HCT116 (cell line): ENCODE data around the gene SYNE1. TPM values are rescaled to one million over a fixed set of nuclear protein-coding genes. Genes with fewer than 3 reads are reported as not detected.

Experiments
- ATAC-seq: fragments of 200-7000 bp; cut with Tn5 transposase; 2 replicates; pipeline ENCODE4 v1.9.1; 2020; ENCODE audit warnings: mild to moderate bottlenecking, moderate library complexity
- BruUV-seq: library from RNA; stranded (reverse); fragments of 400-500 nt; replicated peaks from 2 replicates; lab custom pipeline; 2021; lab: Mats Ljungman, UMichigan
- CTCF ChIA-PET: fragments of 300-600 bp; sonication (Branson Sonifier 250); formaldehyde crosslinking; loops from one replicate; lab custom pipeline; 2021; ENCODE audit warnings: antibody characterized with exemption; lab: Charles Lee
- POLR2A ChIA-PET: fragments of 300-600, 350-600 bp; sonication (Branson Sonifier 250); formaldehyde crosslinking; loops from one replicate; lab custom pipeline; 2021; ENCODE audit warnings: antibody characterized with exemption; lab: Charles Lee
- RAD21 ChIA-PET, 2 experiments: fragments of 300-600 bp; sonication (Branson Sonifier 250); formaldehyde crosslinking; loops; one replicate each; lab custom pipeline; 2023; ENCODE audit warnings: low total read pairs in 2 of 2; ENCODE audit not compliant: uncharacterized antibody in 2 of 2, unreplicated experiment in 2 of 2, low non-redundant PET in 1 of 2; lab: Charles Lee
- DNase-seq: peaks from one replicate; pipeline ENCODE4 v3.0.0-alpha.2; 2010; ENCODE audit warnings: low read depth, low spot score
- H2AFZ ChIP-seq: fragments of 200-600 bp; shearing (Covaris generic), sonication (generic); 2 replicates; pipeline ENCODE4 v1.6.1; 2017; ENCODE audit warnings: low read depth, mixed run types, mixed read lengths, antibody characterized with exemption, low read length; ENCODE audit not compliant: poor library complexity, severe bottlenecking
- H3K27ac ChIP-seq: 2 replicates; pipeline ENCODE4 v1.5.1; 2012; ENCODE audit warnings: low read depth, low read length
- H3K27me3 ChIP-seq: fragments of 200-600 bp; sonication (generic); 2 replicates; pipeline ENCODE4 v1.6.1; 2016; ENCODE audit warnings: mixed run types, low read length, mixed read lengths; ENCODE audit not compliant: insufficient read depth
- H3K36me3 ChIP-seq, 2 experiments: fragments of 200-500 bp in 1 of 2; fragments of 200-600 bp in 1 of 2; sonication (Bioruptor generic) in 1 of 2; sonication (generic) in 1 of 2; 2 replicates each; pipeline versions ENCODE4 v1.5.1 to v1.6.1; 2014 to 2016; ENCODE audit warnings: low read length in 2 of 2, inconsistent platforms in 1 of 2, mixed read lengths in 1 of 2, mixed run types in 1 of 2; ENCODE audit not compliant: insufficient read depth in 2 of 2, control insufficient read depth in 1 of 2
- H3K4me1 ChIP-seq, 2 experiments: fragments of 200-600 bp in 1 of 2; sonication (generic) in 1 of 2; 2 replicates each; pipeline versions ENCODE4 v1.5.1 to v1.6.1; 2012 to 2017; ENCODE audit warnings: low read length in 2 of 2, inconsistent platforms in 1 of 2, mild to moderate bottlenecking in 1 of 2, mixed read lengths in 1 of 2, mixed run types in 1 of 2, moderate library complexity in 1 of 2; ENCODE audit not compliant: insufficient read depth in 2 of 2, control insufficient read depth in 1 of 2
- H3K4me2 ChIP-seq: fragments of 200-600 bp; sonication (generic); 2 replicates; pipeline ENCODE4 v1.6.1; 2017; ENCODE audit warnings: mixed run types, low read length, mixed read lengths
- H3K4me3 ChIP-seq, 2 experiments: fragments of 200-600 bp in 1 of 2; sonication (generic) in 1 of 2; replicated peaks in 1 of 2; 2 replicates each; pipeline ENCODE4 v1.5.1; 2011 to 2016; ENCODE audit warnings: low read length in 2 of 2, control low read depth in 1 of 2, low read depth in 1 of 2, mild to moderate bottlenecking in 1 of 2, mixed read lengths in 1 of 2, mixed run types in 1 of 2
- H3K79me2 ChIP-seq: fragments of 200-600 bp; sonication (generic); 2 replicates; pipeline ENCODE4 v1.6.1; 2017; ENCODE audit warnings: mild to moderate bottlenecking, mixed run types, low read length, moderate library complexity, mixed read lengths; ENCODE audit not compliant: insufficient read depth
- H3K9ac ChIP-seq: fragments of 200-600 bp; sonication (generic); 2 replicates; pipeline ENCODE4 v1.6.1; 2016; ENCODE audit warnings: low read length, mixed read lengths
- H3K9me2 ChIP-seq: fragments of 200-600 bp; sonication (generic), shearing (Covaris generic); 2 replicates; pipeline ENCODE4 v1.6.1; 2017; ENCODE audit warnings: mixed run types, mild to moderate bottlenecking, moderate library complexity; ENCODE audit not compliant: insufficient read depth
- H3K9me3 ChIP-seq, 2 experiments: fragments of 200-500 bp in 1 of 2; fragments of 200-600 bp in 1 of 2; sonication (Bioruptor generic) in 1 of 2; sonication (generic) in 1 of 2; 2 replicates each; pipeline ENCODE4 v1.6.1; 2014 to 2017; ENCODE audit warnings: low read length in 2 of 2, mixed read lengths in 2 of 2, inconsistent platforms in 1 of 2, low read depth in 1 of 2, mild to moderate bottlenecking in 1 of 2, mixed run types in 1 of 2, moderate library complexity in 1 of 2; ENCODE audit not compliant: control insufficient read depth in 1 of 2, insufficient read depth in 1 of 2
- H4K20me1 ChIP-seq: fragments of 200-600 bp; sonication (generic), shearing (Covaris generic); 2 replicates; pipeline ENCODE4 v1.6.1; 2017; ENCODE audit warnings: mixed run types, mild to moderate bottlenecking, moderate library complexity; ENCODE audit not compliant: insufficient read depth
- CBX3 ChIP-seq: IDR thresholded peaks from 2 replicates; pipeline ENCODE4 v1.6.1; 2012; ENCODE audit warnings: low read depth
- FOSL1 ChIP-seq: IDR thresholded peaks from 2 replicates; pipeline ENCODE4 v1.6.1; 2012; ENCODE audit warnings: low read depth
- JUND ChIP-seq: IDR thresholded peaks from 2 replicates; pipeline ENCODE4 v1.6.1; 2012
- POLR2A ChIP-seq: IDR thresholded peaks from 2 replicates; pipeline ENCODE4 v1.7.0; 2011; ENCODE audit warnings: borderline replicate concordance; ENCODE audit not compliant: insufficient read depth, insufficient read length; ENCODE audit errors: extremely low read depth
- SIN3A ChIP-seq: IDR thresholded peaks from 2 replicates; pipeline ENCODE4 v1.6.1; 2012; ENCODE audit warnings: low read depth
- SRF ChIP-seq: IDR thresholded peaks from 2 replicates; pipeline ENCODE4 v1.6.1; 2012; ENCODE audit warnings: low read depth
- YY1 ChIP-seq: IDR thresholded peaks from 2 replicates; pipeline ENCODE4 v1.6.1; 2011; ENCODE audit warnings: low read length, low read depth, moderate library complexity, mild to moderate bottlenecking; ENCODE audit not compliant: insufficient replicate concordance; ENCODE audit errors: extremely low read depth
- intact Hi-C: fragments of 100-400 bp; cut with micrococcal nuclease; formaldehyde crosslinking; loops from 2 replicates; pipeline ENCODE4 v1.10.0; 2022
- total RNA-seq: library from RNA; stranded (reverse); gene quantifications from one replicate; pipeline ENCODE4 v1.2.1, GENCODE V29; 2021; ENCODE audit not compliant: unreplicated experiment
- TF ChIP-seq, protein P1 (sequence below): IDR thresholded peaks from 2 replicates; pipeline ENCODE4 v1.6.1; 2012; ENCODE audit warnings: low read depth

SYNE1 gene
- total RNA-seq, 1 experiment from 2014 or later, result 5.4 TPM

DNA sequence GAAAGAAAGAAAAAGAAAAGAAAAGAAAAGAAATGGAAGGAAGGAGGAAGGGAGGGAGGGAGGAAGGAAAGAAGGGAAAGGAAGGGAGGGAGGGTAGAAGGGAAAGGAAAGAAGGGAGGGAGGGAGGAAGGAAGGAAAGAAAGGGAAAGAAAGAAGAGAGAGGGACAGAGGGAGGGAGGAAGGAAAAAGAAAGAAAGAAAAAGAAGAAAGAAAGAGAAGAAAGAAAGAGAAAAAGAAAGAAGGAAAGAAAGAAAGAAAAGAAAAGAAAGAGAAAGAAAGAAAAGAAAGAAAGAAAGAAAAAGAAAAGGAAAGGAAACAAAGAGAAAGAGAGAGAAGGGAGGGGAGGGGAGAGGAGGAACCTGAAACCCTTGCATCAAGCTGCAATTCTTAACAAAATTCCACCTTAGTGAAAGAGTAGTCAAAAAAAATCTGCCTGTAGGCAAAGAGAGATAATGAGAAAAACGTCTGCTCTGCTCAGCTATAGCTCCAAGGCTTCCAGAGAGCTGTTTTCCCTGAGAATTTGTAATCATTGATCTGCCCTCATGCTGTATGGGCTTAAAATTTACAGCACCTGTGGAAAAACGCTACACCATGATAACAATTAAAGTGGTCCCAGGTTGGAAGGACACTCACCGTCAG, 43.8 kb upstream of the SYNE1 start:
- Histone ChIP-seq H3K9ac (no peak overlapping the region), H3K9me3 (no peaks in the 10 kb centered on the region), H3K27me3 (no peaks in the 10 kb centered on the region; the same call in 1 of the 2 replicates), H3K36me3 (no peaks in the 10 kb centered on the region), H2AFZ (no peak overlapping the region), H3K4me1 (no peaks in the 10 kb centered on the region), H3K79me2 (no peaks in the 10 kb centered on the region), H4K20me1 (no peaks in the 10 kb centered on the region), H3K4me2 (no peak overlapping the region), H3K4me3 (no peak overlapping the region), H3K27ac (no peak overlapping the region), H3K9me2 (no peaks in the 10 kb centered on the region)
- ATAC-seq (no peak), DNase-seq (no peak)
- intact Hi-C loops, result no loop called here
- POLR2A ChIA-PET, result no interaction called here
- CTCF ChIA-PET, result no interaction called here
- RAD21 ChIA-PET, result no interaction called here
- no peak for TF ChIP-seq POLR2A
- no peak for TF ChIP-seq YY1
- TF ChIP-seq SIN3A, result no peak
- TF ChIP-seq FOSL1, result no peak
- TF ChIP-seq, protein P1, sequence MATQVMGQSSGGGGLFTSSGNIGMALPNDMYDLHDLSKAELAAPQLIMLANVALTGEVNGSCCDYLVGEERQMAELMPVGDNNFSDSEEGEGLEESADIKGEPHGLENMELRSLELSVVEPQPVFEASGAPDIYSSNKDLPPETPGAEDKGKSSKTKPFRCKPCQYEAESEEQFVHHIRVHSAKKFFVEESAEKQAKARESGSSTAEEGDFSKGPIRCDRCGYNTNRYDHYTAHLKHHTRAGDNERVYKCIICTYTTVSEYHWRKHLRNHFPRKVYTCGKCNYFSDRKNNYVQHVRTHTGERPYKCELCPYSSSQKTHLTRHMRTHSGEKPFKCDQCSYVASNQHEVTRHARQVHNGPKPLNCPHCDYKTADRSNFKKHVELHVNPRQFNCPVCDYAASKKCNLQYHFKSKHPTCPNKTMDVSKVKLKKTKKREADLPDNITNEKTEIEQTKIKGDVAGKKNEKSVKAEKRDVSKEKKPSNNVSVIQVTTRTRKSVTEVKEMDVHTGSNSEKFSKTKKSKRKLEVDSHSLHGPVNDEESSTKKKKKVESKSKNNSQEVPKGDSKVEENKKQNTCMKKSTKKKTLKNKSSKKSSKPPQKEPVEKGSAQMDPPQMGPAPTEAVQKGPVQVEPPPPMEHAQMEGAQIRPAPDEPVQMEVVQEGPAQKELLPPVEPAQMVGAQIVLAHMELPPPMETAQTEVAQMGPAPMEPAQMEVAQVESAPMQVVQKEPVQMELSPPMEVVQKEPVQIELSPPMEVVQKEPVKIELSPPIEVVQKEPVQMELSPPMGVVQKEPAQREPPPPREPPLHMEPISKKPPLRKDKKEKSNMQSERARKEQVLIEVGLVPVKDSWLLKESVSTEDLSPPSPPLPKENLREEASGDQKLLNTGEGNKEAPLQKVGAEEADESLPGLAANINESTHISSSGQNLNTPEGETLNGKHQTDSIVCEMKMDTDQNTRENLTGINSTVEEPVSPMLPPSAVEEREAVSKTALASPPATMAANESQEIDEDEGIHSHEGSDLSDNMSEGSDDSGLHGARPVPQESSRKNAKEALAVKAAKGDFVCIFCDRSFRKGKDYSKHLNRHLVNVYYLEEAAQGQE, result no peak
- no peak for TF ChIP-seq JUND
- TF ChIP-seq SRF, result no peak
- TF ChIP-seq CBX3, result no peak
- BruUV-seq, result no TSS peak
